ENCODE data around the gene LINGO4. TPM values are rescaled to one million over a fixed set of nuclear protein-coding genes. Genes with fewer than 3 reads are reported as not detected.
"Not testable (repeated sequence)": the region's sequence is repeated elsewhere in the genome, so short reads cannot be mapped to it uniquely, and the experiment has no call there.

Gene LINGO4
- total RNA-seq, 1 experiment from 2014 or later, result 0.07 TPM

GRCh38 chr1:151777317-151777716 lies 27.9 kb downstream of the LINGO4 start:
- Histone ChIP-seq H3K4me1 (ENCODE audit: low read length) (no peaks in the 10 kb centered on the region), H3K36me3 (ENCODE audit: insufficient read depth, low read length) (no peaks in the 10 kb centered on the region)
- no peak for DNase-seq

GRCh38 chr1:151776665-151777062 lies 28.6 kb downstream of the LINGO4 start:
- DNase-seq, result no peak
- Histone ChIP-seq H3K4me3 (ENCODE audit: low read length) (no peak overlapping the region), H3K36me3 (ENCODE audit: insufficient read depth, low read length) (no peaks in the 10 kb centered on the region)

More at GRCh38 chr1:151777317-151777716, 27.9 kb downstream of the LINGO4 start:
- Histone ChIP-seq H3K27ac (ENCODE audit: low read length) (no peak overlapping the region), H3K9me3 (ENCODE audit: low read length) (no peaks in the 10 kb centered on the region), H2AFZ (ENCODE audit: low read length) (no peak overlapping the region), H3K27me3 (ENCODE audit: low read length) (no peaks in the 10 kb centered on the region), H4K20me1 (ENCODE audit: insufficient read depth, low read depth, low read length) (no peaks in the 10 kb centered on the region), H3K4me2 (ENCODE audit: low read depth, low read length, poor library complexity, severe bottlenecking) (no peak overlapping the region), H3K9me2 (replicated peaks; ENCODE audit: insufficient read depth, low read length) (no peaks in the 10 kb centered on the region), H3K9ac (ENCODE audit: low read length) (no peak overlapping the region), H3K4me3 (ENCODE audit: low read length) (no peak overlapping the region), H3K79me2 (ENCODE audit: low read length) (no peaks in the 10 kb centered on the region)

GRCh38 chr1:151775894-151776664 lies 29.1 kb downstream of the LINGO4 start:
- no peak for DNase-seq
- no peak overlapping the region for H3K9ac ChIP-seq (ENCODE audit: low read length)
- no peaks in the 10 kb centered on the region for H3K27me3 ChIP-seq (ENCODE audit: low read length)
- H3K4me3 ChIP-seq (ENCODE audit: low read length), result no peak overlapping the region
- H3K4me2 ChIP-seq (ENCODE audit: low read depth, low read length, poor library complexity, severe bottlenecking), result no peak overlapping the region
- no peaks in the 10 kb centered on the region for H4K20me1 ChIP-seq (ENCODE audit: insufficient read depth, low read depth, low read length)
- H3K4me1 ChIP-seq (ENCODE audit: low read length), result no peaks in the 10 kb centered on the region
- no peak overlapping the region for H2AFZ ChIP-seq (ENCODE audit: low read length)
- no peaks in the 10 kb centered on the region for H3K36me3 ChIP-seq (ENCODE audit: insufficient read depth, low read length)
- H3K79me2 ChIP-seq (ENCODE audit: low read length), result no peaks in the 10 kb centered on the region
- no peaks in the 10 kb centered on the region for H3K9me2 ChIP-seq (replicated peaks; ENCODE audit: insufficient read depth, low read length)
- no peaks in the 10 kb centered on the region for H3K9me3 ChIP-seq (ENCODE audit: low read length)
- no peak overlapping the region for H3K27ac ChIP-seq (ENCODE audit: low read length)

More at GRCh38 chr1:151776665-151777062, 28.6 kb downstream of the LINGO4 start:
- Histone ChIP-seq H2AFZ (ENCODE audit: low read length) (no peak overlapping the region), H3K9ac (ENCODE audit: low read length) (no peak overlapping the region), H3K27ac (ENCODE audit: low read length) (no peak overlapping the region), H3K79me2 (ENCODE audit: low read length) (no peaks in the 10 kb centered on the region), H3K9me3 (ENCODE audit: low read length) (no peaks in the 10 kb centered on the region), H3K27me3 (ENCODE audit: low read length) (no peaks in the 10 kb centered on the region), H3K9me2 (replicated peaks; ENCODE audit: insufficient read depth, low read length) (no peaks in the 10 kb centered on the region), H3K4me1 (ENCODE audit: low read length) (no peaks in the 10 kb centered on the region), H4K20me1 (ENCODE audit: insufficient read depth, low read depth, low read length) (no peaks in the 10 kb centered on the region), H3K4me2 (ENCODE audit: low read depth, low read length, poor library complexity, severe bottlenecking) (no peak overlapping the region)

GRCh38 chr1:151774256-151774922 lies 30.8 kb downstream of the LINGO4 start:
- Histone ChIP-seq H3K9me3 (ENCODE audit: low read length) (no peaks in the 10 kb centered on the region), H2AFZ (ENCODE audit: low read length) (no peak overlapping the region), H3K4me3 (ENCODE audit: low read length) (no peak overlapping the region), H3K79me2 (ENCODE audit: low read length) (no peaks in the 10 kb centered on the region), H3K27ac (ENCODE audit: low read length) (no peak overlapping the region), H4K20me1 (ENCODE audit: insufficient read depth, low read depth, low read length) (no peaks in the 10 kb centered on the region), H3K27me3 (ENCODE audit: low read length) (no peaks in the 10 kb centered on the region), H3K4me2 (ENCODE audit: low read depth, low read length, poor library complexity, severe bottlenecking) (no peak overlapping the region), H3K36me3 (ENCODE audit: insufficient read depth, low read length) (no peaks in the 10 kb centered on the region), H3K4me1 (ENCODE audit: low read length) (no peaks in the 10 kb centered on the region), H3K9me2 (replicated peaks; ENCODE audit: insufficient read depth, low read length) (no peaks in the 10 kb centered on the region), H3K9ac (ENCODE audit: low read length) (no peak overlapping the region)
- DNase-seq, result no peak

- no peaks in the 10 kb centered on the region for H3K9me2 ChIP-seq (replicated peaks; ENCODE audit: insufficient read depth, low read length)
- no peak overlapping the region for H3K4me2 ChIP-seq (ENCODE audit: low read depth, low read length, poor library complexity, severe bottlenecking)
- H4K20me1 ChIP-seq (ENCODE audit: insufficient read depth, low read depth, low read length), result no peaks in the 10 kb centered on the region
- no peak for DNase-seq
- no peaks in the 10 kb centered on the region for H3K27me3 ChIP-seq (ENCODE audit: low read length)
- H3K9me3 ChIP-seq (ENCODE audit: low read length), result no peaks in the 10 kb centered on the region
- H2AFZ ChIP-seq (ENCODE audit: low read length), result no peak overlapping the region
- H3K27ac ChIP-seq (ENCODE audit: low read length), result no peak overlapping the region
- H3K79me2 ChIP-seq (ENCODE audit: low read length), result no peaks in the 10 kb centered on the region
- no peak overlapping the region for H3K9ac ChIP-seq (ENCODE audit: low read length)
- H3K36me3 ChIP-seq (ENCODE audit: insufficient read depth, low read length), result no peaks in the 10 kb centered on the region
- H3K4me3 ChIP-seq (ENCODE audit: low read length), result no peak overlapping the region
- H3K4me1 ChIP-seq (ENCODE audit: low read length), result no peaks in the 10 kb centered on the region
Observed at GRCh38 chr1:151773702-151774101, 31.5 kb downstream of the LINGO4 start.

GRCh38 chr1:151769270-151769669 lies 35.9 kb downstream of the LINGO4 start:
- H3K4me2 ChIP-seq (ENCODE audit: low read depth, low read length, poor library complexity, severe bottlenecking); H4K20me1 ChIP-seq (ENCODE audit: insufficient read depth, low read depth, low read length); H3K9ac ChIP-seq (ENCODE audit: low read length); H3K79me2 ChIP-seq (ENCODE audit: low read length); H3K9me2 ChIP-seq (replicated peaks; ENCODE audit: insufficient read depth, low read length); H3K27ac ChIP-seq (ENCODE audit: low read length); H3K4me1 ChIP-seq (ENCODE audit: low read length); H3K9me3 ChIP-seq (ENCODE audit: low read length); H2AFZ ChIP-seq (ENCODE audit: low read length); DNase-seq; H3K4me3 ChIP-seq (ENCODE audit: low read length); H3K27me3 ChIP-seq (ENCODE audit: low read length); H3K36me3 ChIP-seq (ENCODE audit: insufficient read depth, low read length): not testable (repeated sequence)

GRCh38 chr1:151768351-151769066 lies 36.7 kb downstream of the LINGO4 start:
- peaks cover 13% of the 10 kb centered on the region for H3K4me1 ChIP-seq (ENCODE audit: low read length)
- not testable (repeated sequence) for H4K20me1 ChIP-seq (ENCODE audit: insufficient read depth, low read depth, low read length); H3K4me2 ChIP-seq (ENCODE audit: low read depth, low read length, poor library complexity, severe bottlenecking); H3K9me2 ChIP-seq (replicated peaks; ENCODE audit: insufficient read depth, low read length); H3K9me3 ChIP-seq (ENCODE audit: low read length); H3K79me2 ChIP-seq (ENCODE audit: low read length); DNase-seq; H3K4me3 ChIP-seq (ENCODE audit: low read length); H3K9ac ChIP-seq (ENCODE audit: low read length); H3K27me3 ChIP-seq (ENCODE audit: low read length); H3K36me3 ChIP-seq (ENCODE audit: insufficient read depth, low read length); H2AFZ ChIP-seq (ENCODE audit: low read length); H3K27ac ChIP-seq (ENCODE audit: low read length)

GRCh38 chr1:151763990-151764389 lies 41.2 kb downstream of the LINGO4 start:
- Histone ChIP-seq H3K27ac (ENCODE audit: low read length) (peak overlapping the region; percentile 54), H3K9me3 (ENCODE audit: low read length) (no peaks in the 10 kb centered on the region), H3K36me3 (ENCODE audit: insufficient read depth, low read length) (peaks cover 25% of the 10 kb centered on the region; the same call in 1 of the 2 replicates), H3K4me1 (ENCODE audit: low read length) (peaks cover 24% of the 10 kb centered on the region), H3K4me2 (ENCODE audit: low read depth, low read length, poor library complexity, severe bottlenecking) (peak overlapping the region; percentile 88), H3K9me2 (replicated peaks; ENCODE audit: insufficient read depth, low read length) (no peaks in the 10 kb centered on the region), H3K4me3 (ENCODE audit: low read length) (peak overlapping the region; percentile 78), H4K20me1 (ENCODE audit: insufficient read depth, low read depth, low read length) (no peaks in the 10 kb centered on the region), H3K9ac (ENCODE audit: low read length) (peak overlapping the region; percentile 80), H2AFZ (ENCODE audit: low read length) (peak overlapping the region; percentile 38; the same call in 1 of the 2 replicates), H3K27me3 (ENCODE audit: low read length) (no peaks in the 10 kb centered on the region), H3K79me2 (ENCODE audit: low read length) (peaks cover 24% of the 10 kb centered on the region)
- DNase-seq, result peak; percentile 58
